ENCODE data around the gene LMBR1. TPM values are rescaled to one million over a fixed set of nuclear protein-coding genes. Genes with fewer than 3 reads are reported as not detected.

The LMBR1 gene
- total RNA-seq, 1 donor from 2014 or later: 37.3 TPM

DNA sequence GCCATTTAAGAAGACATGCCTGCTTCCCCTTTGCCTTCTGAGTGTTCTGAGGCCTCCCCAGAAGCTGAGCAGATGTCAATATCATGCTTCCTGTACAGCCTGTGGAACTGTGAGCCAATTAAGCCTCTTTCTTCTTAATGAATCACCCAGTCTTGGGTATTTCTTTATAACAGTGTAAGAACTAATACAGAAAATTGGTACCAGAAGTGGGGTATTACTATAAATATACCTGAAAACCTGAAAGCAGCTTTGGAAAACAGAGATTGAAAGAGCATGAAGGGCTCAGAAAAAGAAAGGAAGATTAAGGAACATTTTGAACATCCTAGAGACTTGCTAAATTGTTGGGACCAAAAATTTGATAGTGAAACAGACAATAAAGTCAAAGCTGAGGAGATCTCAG is 264.4 kb downstream of the LMBR1 start:
- H3K27me3 Mint-ChIP-seq (ENCODE audit: low read depth): no peaks in the 10 kb centered on the region
- DNase-seq (ENCODE audit: low spot score): no peak
- no peaks in the 10 kb centered on the region for H3K4me1 Mint-ChIP-seq (ENCODE audit: low read depth)
- TF ChIP-seq, protein P1, sequence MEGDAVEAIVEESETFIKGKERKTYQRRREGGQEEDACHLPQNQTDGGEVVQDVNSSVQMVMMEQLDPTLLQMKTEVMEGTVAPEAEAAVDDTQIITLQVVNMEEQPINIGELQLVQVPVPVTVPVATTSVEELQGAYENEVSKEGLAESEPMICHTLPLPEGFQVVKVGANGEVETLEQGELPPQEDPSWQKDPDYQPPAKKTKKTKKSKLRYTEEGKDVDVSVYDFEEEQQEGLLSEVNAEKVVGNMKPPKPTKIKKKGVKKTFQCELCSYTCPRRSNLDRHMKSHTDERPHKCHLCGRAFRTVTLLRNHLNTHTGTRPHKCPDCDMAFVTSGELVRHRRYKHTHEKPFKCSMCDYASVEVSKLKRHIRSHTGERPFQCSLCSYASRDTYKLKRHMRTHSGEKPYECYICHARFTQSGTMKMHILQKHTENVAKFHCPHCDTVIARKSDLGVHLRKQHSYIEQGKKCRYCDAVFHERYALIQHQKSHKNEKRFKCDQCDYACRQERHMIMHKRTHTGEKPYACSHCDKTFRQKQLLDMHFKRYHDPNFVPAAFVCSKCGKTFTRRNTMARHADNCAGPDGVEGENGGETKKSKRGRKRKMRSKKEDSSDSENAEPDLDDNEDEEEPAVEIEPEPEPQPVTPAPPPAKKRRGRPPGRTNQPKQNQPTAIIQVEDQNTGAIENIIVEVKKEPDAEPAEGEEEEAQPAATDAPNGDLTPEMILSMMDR (IDR thresholded peaks at IDR 0.05): no peak
- no peak overlapping the region for H3K4me3 Mint-ChIP-seq (ENCODE audit: unreplicated experiment)
- no peaks in the 10 kb centered on the region for H3K36me3 Mint-ChIP-seq (ENCODE audit: low read depth)
- H3K9me3 Mint-ChIP-seq (ENCODE audit: low read depth): peaks cover 18% of the 10 kb centered on the region
- H3K27ac Mint-ChIP-seq (ENCODE audit: unreplicated experiment): no peak overlapping the region

Other genes with a start within 250 kb of the LMBR1 start
- gene NOM1, start 56.5 kb upstream of the LMBR1 start, total RNA-seq: 13.7 to 19.3 TPM (median 16.9 TPM) in 3 replicates
- gene MNX1, start 117.5 kb upstream of the LMBR1 start, total RNA-seq: not detected in 3 replicates
- gene UBE3C, start 245.7 kb upstream of the LMBR1 start, total RNA-seq: 58.9 to 61.5 TPM (median 60.6 TPM) in 3 replicates